Smooth muscle cell (in vitro differentiated cells): Measurements from ENCODE around the gene DNAH9. TPM values are rescaled to one million over a fixed set of nuclear protein-coding genes. Genes with fewer than 3 reads are reported as not detected.

Experiments
- DNase-seq: peaks from one replicate; lab custom pipeline; 2025; ENCODE audit not compliant: unreplicated experiment; lab: John Stamatoyannopoulos, UW
- H2AFZ ChIP-seq: fragments of 200-600 bp; sonication (generic); 2 replicates; pipeline ENCODE4 v1.6.0; 2016; ENCODE audit warnings: antibody characterized with exemption, low read depth, mild to moderate bottlenecking
- H3F3A ChIP-seq: fragments of 200-600 bp; sonication (generic); 2 replicates; pipeline ENCODE4 v1.6.0; 2017; ENCODE audit warnings: antibody characterized with exemption, low read depth
- H3K27ac ChIP-seq: fragments of 200-600 bp; sonication (generic); 2 replicates; pipeline ENCODE4 v1.5.1; 2016; ENCODE audit warnings: low read depth, mild to moderate bottlenecking
- H3K27me3 ChIP-seq: fragments of 200-600 bp; sonication (generic); 2 replicates; pipeline ENCODE4 v1.6.1; 2016; ENCODE audit warnings: low read depth, mild to moderate bottlenecking
- H3K36me3 ChIP-seq: fragments of 200-600 bp; sonication (generic); 2 replicates; pipeline ENCODE4 v1.5.1; 2016; ENCODE audit warnings: low read depth
- H3K4me1 ChIP-seq: fragments of 200-600 bp; sonication (generic); 2 replicates; pipeline ENCODE4 v1.5.1; 2016; ENCODE audit warnings: low read depth
- H3K4me2 ChIP-seq: fragments of 200-600 bp; sonication (generic); 2 replicates; pipeline ENCODE4 v1.6.0; 2016; ENCODE audit warnings: mild to moderate bottlenecking
- H3K4me3 ChIP-seq: fragments of 200-600 bp; sonication (generic); 2 replicates; pipeline ENCODE4 v1.5.1; 2016; ENCODE audit warnings: mild to moderate bottlenecking
- H3K79me2 ChIP-seq: fragments of 200-600 bp; sonication (generic); 2 replicates; pipeline ENCODE4 v1.6.0; 2016; ENCODE audit warnings: low read depth, mild to moderate bottlenecking
- H3K9ac ChIP-seq: fragments of 200-600 bp; sonication (generic); 2 replicates; pipeline ENCODE4 v1.6.0; 2016; ENCODE audit warnings: low read depth
- H3K9me3 ChIP-seq: fragments of 200-600 bp; sonication (generic); replicated peaks from 2 replicates; pipeline ENCODE4 v1.5.1; 2016; ENCODE audit warnings: low read depth
- H4K20me1 ChIP-seq: fragments of 200-600 bp; sonication (generic); 2 replicates; pipeline ENCODE4 v1.6.0; 2016; ENCODE audit warnings: low read depth
- CTCF ChIP-seq: fragments of 200-600 bp; sonication (generic); IDR thresholded peaks from 2 replicates; pipeline ENCODE4 v1.5.1; 2017; ENCODE audit warnings: borderline replicate concordance, mild to moderate bottlenecking, antibody characterized with exemption; ENCODE audit not compliant: insufficient read depth, poor library complexity, severe bottlenecking
- WGBS: methylation state at CpG from one replicate; pipeline ENCODE4 v1.1.7; 2016; ENCODE audit warnings: low lambda C conversion rate; 5-methylcytosine and 5-hydroxymethylcytosine counted together
- polyA plus RNA-seq: library from polyadenylated mRNA; unstranded; fragments of >200 nt; fragmentation: Nextera tagmentation; extraction: Ambion mirVana; gene quantifications from 2 replicates; pipeline ENCODE4 v1.2.1, GENCODE V29; 2016
- total RNA-seq: library from RNA; depleted of rRNA; stranded (reverse); fragments of >200 nt; gene quantifications from 2 replicates; pipeline ENCODE4 v1.2.3, GENCODE V29; 2014

DNAH9 gene
- total and polyA plus RNA-seq, 2 experiments from 2014 or later = 0.30 to 0.49 TPM

- whole genome bisulfite sequencing = 80% methylated on average over 6 of the region's 6 CpGs
- TF ChIP-seq CTCF = no peak
- Histone ChIP-seq H3K36me3 (no peaks in the 10 kb centered on the region), H4K20me1 (no peaks in the 10 kb centered on the region), H3K9me3 (no peaks in the 10 kb centered on the region), H3K27ac (no peak overlapping the region), H3K27me3 (no peaks in the 10 kb centered on the region), H3F3A (no peaks in the 10 kb centered on the region), H3K4me2 (no peak overlapping the region), H3K9ac (no peak overlapping the region), H3K4me1 (no peaks in the 10 kb centered on the region), H3K4me3 (no peak overlapping the region), H3K79me2 (no peaks in the 10 kb centered on the region), H2AFZ (no peak overlapping the region)
- no peak for DNase-seq
These were observed 39.5 kb downstream of the DNAH9 start for GRCh38 chr17:11637796-11638195.

- no peaks in the 10 kb centered on the region for H4K20me1 ChIP-seq
- no peaks in the 10 kb centered on the region for H3K9me3 ChIP-seq
- WGBS = 92% methylated on average over 2 of the region's 2 CpGs
These were observed 40.5 kb downstream of the DNAH9 start for GRCh38 chr17:11638700-11639265.

GRCh38 chr17:11639736-11640462, 41.6 kb downstream of the DNAH9 start:
- Histone ChIP-seq H3K4me3 (no peak overlapping the region), H3K9ac (no peak overlapping the region), H3K4me2 (no peak overlapping the region), H3K4me1 (no peaks in the 10 kb centered on the region), H3F3A (no peaks in the 10 kb centered on the region), H2AFZ (no peak overlapping the region), H4K20me1 (no peaks in the 10 kb centered on the region), H3K79me2 (no peaks in the 10 kb centered on the region), H3K27ac (no peak overlapping the region), H3K27me3 (no peaks in the 10 kb centered on the region), H3K9me3 (no peaks in the 10 kb centered on the region), H3K36me3 (no peaks in the 10 kb centered on the region)
- no peak for DNase-seq
- WGBS = 94% methylated on average over 18 of the region's 18 CpGs
- TF ChIP-seq CTCF = no peak

More at GRCh38 chr17:11638700-11639265, 40.5 kb downstream of the DNAH9 start:
- H3K36me3 ChIP-seq = no peaks in the 10 kb centered on the region
- no peak overlapping the region for H2AFZ ChIP-seq
- no peak overlapping the region for H3K9ac ChIP-seq
- no peaks in the 10 kb centered on the region for H3K4me1 ChIP-seq
- no peaks in the 10 kb centered on the region for H3K27me3 ChIP-seq
- H3K4me3 ChIP-seq = no peak overlapping the region
- no peaks in the 10 kb centered on the region for H3K79me2 ChIP-seq
- no peak overlapping the region for H3K4me2 ChIP-seq
- H3F3A ChIP-seq = no peaks in the 10 kb centered on the region
- TF ChIP-seq CTCF = no peak
- DNase-seq = no peak
- H3K27ac ChIP-seq = no peak overlapping the region

GRCh38 chr17:11640463-11640814, 42.2 kb downstream of the DNAH9 start:
- Histone ChIP-seq H3K27ac (no peak overlapping the region), H3K4me2 (no peak overlapping the region), H3K4me3 (no peak overlapping the region), H3K9me3 (no peaks in the 10 kb centered on the region), H3K79me2 (no peaks in the 10 kb centered on the region), H3K4me1 (no peaks in the 10 kb centered on the region), H3K9ac (no peak overlapping the region), H4K20me1 (no peaks in the 10 kb centered on the region), H3K27me3 (no peaks in the 10 kb centered on the region), H3K36me3 (no peaks in the 10 kb centered on the region), H3F3A (no peaks in the 10 kb centered on the region), H2AFZ (no peak overlapping the region)
- no peak for DNase-seq
- no peak for TF ChIP-seq CTCF
- WGBS = 38% methylated on average over 2 of the region's 2 CpGs
